RPMI7951 (cell line): Measurements from ENCODE around the gene SLC25A51. TPM values are rescaled to one million over a fixed set of nuclear protein-coding genes. Genes with fewer than 3 reads are reported as not detected.

Source experiments
- DNase-seq: peaks from one replicate; pipeline ENCODE4 v3.0.0-alpha.2; 2012; ENCODE audit warnings: low read depth
- total RNA-seq: library from RNA; depleted of rRNA; stranded (reverse); fragments of >200 nt; shearing (Covaris generic); gene quantifications from 2 replicates; pipeline ENCODE4 v1.2.3, GENCODE V29; 2014; rRNA removed

The SLC25A51 gene
- total RNA-seq, 1 experiment from 2014 or later, result 47.2 TPM

DNA sequence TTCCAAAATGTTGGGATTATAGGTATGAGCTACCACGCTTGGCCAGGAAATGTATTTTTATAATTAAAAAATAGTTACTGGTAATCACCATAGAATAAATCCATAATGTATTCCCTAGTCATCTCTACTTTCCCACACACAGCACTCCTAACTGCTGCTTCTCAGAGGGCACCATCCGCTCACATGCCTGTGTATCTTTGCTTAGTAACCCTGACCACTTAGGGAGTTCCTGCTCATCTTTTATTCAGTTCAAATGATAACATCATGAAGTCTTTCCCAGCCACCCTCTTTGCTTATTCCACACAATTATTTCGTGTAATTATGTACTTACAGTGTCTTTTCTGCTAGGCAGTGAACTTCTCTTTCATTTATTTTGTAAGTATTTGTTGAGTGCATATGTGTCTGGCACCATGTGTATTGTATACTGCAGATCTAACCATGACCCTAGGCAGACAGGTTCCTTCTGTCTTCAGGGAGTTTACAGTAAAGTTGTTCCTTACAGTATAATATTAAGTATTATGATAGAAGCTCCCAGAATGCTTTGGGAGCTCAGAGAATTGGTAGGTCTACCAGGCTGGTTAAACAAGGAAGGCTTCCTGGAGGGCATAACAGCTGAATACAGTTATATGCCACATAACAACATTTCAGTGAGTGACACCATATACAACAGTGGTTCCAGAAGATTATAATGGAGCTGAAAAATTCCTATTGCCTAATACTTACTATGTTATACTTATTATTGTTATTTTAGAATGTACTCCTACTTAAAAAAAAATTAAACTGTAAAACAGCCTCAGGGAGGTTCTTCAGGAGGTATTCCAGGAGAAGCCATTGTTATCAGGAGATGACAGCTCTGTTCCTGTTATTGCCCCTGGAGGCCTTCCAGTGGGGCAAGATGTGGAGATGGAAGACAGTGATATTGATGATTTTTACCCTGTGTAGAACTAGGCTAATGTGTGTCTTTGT lies 64.1 kb downstream of the SLC25A51 start:
- DNase-seq, result peak; percentile 27

Other genes with a start within 250 kb of the SLC25A51 start
- gene TRMT10B, start 150.3 kb downstream of the SLC25A51 start, total RNA-seq, result 1.7 and 2.0 TPM in 2 replicates
- gene EXOSC3, start 119.1 kb downstream of the SLC25A51 start, total RNA-seq, result 73.7 and 74.3 TPM in 2 replicates
- gene DCAF10, start 103.3 kb downstream of the SLC25A51 start, total RNA-seq, result 17.9 and 19.9 TPM in 2 replicates
- 10.0 and 10.7 TPM in 2 replicates for gene SHB, start 165.1 kb upstream of the SLC25A51 start, total RNA-seq